NCI-H146 (cell line): ENCODE results near the gene MACO1.
"Not testable (repeated sequence)": the region's sequence is repeated elsewhere in the genome, so short reads cannot be mapped to it uniquely, and the experiment has no call there.

ENCODE experiments used
- DNase-seq: peaks from one replicate; lab custom pipeline; 2025; lab: John Stamatoyannopoulos, UW

The MACO1 gene, protein sequence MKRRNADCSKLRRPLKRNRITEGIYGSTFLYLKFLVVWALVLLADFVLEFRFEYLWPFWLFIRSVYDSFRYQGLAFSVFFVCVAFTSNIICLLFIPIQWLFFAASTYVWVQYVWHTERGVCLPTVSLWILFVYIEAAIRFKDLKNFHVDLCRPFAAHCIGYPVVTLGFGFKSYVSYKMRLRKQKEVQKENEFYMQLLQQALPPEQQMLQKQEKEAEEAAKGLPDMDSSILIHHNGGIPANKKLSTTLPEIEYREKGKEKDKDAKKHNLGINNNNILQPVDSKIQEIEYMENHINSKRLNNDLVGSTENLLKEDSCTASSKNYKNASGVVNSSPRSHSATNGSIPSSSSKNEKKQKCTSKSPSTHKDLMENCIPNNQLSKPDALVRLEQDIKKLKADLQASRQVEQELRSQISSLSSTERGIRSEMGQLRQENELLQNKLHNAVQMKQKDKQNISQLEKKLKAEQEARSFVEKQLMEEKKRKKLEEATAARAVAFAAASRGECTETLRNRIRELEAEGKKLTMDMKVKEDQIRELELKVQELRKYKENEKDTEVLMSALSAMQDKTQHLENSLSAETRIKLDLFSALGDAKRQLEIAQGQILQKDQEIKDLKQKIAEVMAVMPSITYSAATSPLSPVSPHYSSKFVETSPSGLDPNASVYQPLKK

DNA sequence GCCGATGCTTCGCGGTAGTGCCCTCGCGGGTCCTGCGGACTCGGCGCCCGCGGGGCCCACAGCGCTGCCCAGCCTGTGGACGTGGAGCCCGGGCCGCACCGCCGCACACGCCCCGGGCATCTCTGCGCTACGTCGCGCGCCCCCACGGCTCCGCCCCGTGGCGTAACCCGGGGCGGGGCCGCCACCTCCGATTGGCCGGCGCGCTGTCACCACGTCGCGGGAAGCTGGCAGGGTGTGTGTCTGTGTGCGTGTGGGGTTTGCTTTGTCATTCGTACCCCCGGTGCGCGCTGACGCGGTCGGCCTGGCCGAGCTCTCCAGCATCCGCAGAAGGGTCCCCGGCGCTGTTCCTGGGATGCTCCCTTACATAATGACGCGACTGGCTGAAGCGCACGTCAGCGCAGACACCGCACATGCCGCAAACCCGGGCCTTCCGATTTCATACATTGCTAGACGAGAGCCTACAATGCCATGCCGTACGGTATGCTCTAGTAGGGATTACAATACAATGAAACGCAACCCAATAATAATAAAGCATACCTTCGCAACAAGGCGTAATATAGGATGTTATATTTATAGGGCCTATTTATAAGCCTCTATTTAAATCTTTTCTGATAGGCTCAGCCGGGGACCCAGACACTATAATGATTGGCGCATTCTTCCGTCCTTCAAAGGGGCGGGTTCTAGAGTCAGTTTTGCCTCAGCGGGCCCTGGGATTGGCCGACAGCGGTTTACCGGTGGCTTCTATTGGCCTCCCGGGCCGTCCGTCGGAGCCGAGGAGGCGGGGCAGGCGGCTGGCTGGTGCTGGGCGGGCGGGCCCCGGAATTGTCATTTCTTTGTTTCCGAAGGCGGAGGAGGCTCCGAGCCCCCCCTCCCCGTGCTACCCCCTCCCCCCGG lies at the start of gene MACO1:
Gene MACO1 (plus strand): TSS at position 825 of the 894 bp plus-strand sequence. CDS start 202 bp downstream, outside the sequence.
- DNase-seq = peak; percentile 92

- not testable (repeated sequence) for DNase-seq
Observed at GRCh38 chr1:25382543-25382942, 48.2 kb upstream of the MACO1 start.

GRCh38 chr1:25383090-25383489 lies 47.6 kb upstream of the MACO1 start:
- not testable (repeated sequence) for DNase-seq

DNA sequence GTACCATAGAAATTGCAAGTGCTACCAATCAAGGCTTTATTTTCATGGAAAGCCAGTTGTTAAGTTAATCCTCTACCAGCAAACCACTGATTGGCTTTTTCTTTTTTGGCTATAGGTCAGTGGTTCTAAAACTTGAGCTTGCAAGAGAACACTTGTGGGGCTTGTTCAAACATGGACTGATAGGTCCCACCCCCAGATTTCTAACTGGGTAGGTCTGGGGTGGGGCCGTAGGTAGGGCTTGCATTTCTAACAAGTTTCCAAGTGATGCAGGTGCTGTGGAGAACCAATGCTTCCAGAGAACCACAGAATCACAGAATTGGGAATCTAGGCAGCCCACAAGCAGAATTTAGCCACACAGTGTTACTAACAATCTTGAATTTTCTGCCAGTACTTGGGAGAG lies 46.8 kb upstream of the MACO1 start:
- not testable (repeated sequence) for DNase-seq

GRCh38 chr1:25387096-25387495 lies 43.6 kb upstream of the MACO1 start:
- DNase-seq = not testable (repeated sequence)

DNA sequence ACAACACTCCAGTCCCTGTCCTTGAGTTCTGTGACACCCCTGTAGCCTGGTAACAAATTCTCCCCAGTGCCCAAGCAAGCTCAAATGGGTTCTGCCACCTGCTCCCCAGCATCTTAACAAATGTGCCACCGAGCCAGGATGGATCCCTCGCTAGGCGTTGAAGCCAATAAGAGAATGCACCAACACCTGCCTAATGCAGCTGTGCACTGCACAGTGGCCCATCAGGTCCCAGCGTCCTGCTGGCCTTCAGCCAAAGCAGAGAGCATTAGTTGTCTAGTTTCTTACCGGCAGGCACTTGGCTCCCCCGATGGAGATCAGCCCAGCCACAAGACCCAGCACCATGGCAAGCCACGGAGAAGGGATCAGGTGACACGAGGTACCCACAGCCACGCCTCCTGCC lies 42.0 kb upstream of the MACO1 start:
- peak; percentile 16 for DNase-seq

- not testable (repeated sequence) for DNase-seq
Observed at GRCh38 chr1:25389721-25390120, 41.0 kb upstream of the MACO1 start.

DNA sequence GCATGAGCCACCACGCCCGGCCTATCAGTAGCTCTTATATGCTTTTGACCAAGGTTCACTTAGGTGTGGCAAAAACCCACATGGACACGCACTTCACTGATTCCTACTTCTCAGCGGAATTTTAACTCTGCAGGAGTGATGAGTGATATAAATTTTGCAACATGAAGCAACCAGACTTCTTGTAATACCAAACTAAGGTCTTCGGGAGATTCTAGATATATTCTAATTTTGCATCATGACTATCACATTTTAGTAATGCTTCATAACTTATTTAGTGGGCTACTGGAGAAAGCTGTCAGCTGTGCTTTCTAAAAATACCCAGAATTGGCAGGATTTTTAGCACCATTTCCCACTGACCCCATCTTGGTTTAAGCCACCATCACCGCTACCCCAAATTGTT lies 37.9 kb upstream of the MACO1 start:
- no peak for DNase-seq

DNA sequence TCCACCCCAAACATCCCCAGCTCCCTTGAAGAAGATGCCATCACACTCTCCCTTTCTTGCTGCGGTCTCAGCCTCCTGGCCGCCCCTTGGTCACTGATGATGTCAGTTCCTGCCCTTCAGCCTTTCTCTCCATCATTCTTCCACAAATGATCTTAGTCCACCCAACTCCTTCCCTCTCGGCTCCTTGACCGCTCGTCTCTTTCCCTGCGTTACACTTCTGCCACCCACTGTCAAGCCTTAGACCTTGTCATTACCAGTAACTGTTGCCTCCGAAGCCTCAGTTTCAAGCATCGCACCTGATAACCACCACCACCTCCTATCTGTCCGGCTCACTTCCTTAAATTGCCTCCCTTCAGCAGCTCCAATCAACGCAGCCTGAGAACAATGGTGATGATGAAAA lies 33.1 kb upstream of the MACO1 start:
- DNase-seq = not testable (repeated sequence)

- not testable (repeated sequence) for DNase-seq
Observed at GRCh38 chr1:25398079-25398478, 32.6 kb upstream of the MACO1 start.

GRCh38 chr1:25402947-25403803 lies 27.5 kb upstream of the MACO1 start:
- DNase-seq = not testable (repeated sequence)

- peak; percentile 15 for DNase-seq
Observed at GRCh38 chr1:25405731-25406305, 24.9 kb upstream of the MACO1 start.

DNA sequence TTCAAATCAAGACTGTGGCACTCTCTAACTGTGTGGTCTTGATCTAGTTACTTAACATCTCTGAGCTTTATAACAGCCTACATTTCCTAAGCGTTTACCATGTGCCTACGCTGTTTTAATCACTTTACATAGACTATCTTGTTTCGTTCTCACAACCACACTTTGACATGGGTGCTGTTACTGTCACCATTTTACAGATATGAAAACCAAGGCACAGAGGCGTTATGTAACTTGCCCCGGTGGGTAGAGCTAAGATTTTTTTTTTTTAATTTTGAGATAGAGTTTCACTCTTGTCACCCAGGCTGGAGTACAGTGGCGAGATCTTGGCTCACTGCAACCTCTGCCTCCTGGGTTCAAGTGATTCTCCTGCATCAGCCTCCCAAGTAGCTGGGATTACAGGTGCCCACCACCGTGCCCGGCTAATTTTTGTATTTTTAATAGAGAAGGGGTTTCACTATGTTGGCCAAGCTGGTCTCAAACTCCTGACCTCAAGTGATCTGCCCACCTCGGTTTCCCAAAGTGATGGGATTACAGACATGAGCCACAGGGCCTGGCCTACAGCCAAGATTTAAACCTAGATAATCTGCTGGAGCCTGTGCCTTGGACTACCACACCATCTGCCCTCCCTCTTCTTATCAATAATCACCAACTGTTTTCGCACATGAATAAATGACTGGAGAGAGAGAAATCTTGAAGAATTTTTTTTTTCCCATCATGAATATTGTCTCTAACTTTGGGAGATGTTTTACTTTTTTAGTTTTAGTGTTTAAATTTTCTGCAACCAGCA lies 20.9 kb upstream of the MACO1 start:
- not testable (repeated sequence) for DNase-seq

DNA sequence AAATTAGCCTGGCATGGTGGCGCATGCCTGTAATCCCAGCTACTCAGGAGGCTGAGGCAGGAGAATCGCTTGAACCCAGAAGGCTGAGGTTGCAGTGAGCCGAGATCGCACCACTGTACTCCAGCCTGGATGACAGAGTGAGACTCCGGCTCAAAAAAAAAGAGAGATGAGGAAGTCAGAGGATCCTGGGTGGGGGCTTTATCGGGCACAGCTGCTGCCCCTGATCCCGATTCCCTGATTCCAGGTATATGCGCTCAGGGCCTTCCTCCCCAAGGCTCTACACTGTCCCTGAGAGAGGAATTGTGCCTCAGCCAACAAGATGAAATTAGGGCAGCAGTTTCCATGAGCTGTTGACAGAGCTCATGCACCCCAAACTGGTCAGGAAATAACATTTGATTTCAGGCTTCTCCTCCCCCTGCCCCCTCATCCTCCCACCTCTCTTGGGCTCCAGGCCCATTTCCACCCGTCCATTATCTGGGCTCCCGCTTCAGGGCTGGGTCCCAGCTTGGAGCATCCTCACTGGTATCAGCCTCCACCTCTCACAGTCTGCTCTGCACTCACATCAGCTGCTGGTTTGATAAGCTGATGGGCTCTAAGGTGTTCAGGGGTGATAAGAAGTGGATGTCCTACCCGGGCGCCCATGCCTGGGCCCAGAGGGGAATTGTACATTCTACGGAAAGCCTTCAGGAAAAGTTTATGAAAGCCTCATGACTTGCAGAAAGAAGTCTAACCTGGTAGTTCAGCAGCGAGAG lies 17.6 kb upstream of the MACO1 start:
- DNase-seq = not testable (repeated sequence)

- not testable (repeated sequence) for DNase-seq
Observed at GRCh38 chr1:25414157-25414556, 16.5 kb upstream of the MACO1 start.

GRCh38 chr1:25414578-25414977 lies 16.1 kb upstream of the MACO1 start:
- DNase-seq = not testable (repeated sequence)

DNA sequence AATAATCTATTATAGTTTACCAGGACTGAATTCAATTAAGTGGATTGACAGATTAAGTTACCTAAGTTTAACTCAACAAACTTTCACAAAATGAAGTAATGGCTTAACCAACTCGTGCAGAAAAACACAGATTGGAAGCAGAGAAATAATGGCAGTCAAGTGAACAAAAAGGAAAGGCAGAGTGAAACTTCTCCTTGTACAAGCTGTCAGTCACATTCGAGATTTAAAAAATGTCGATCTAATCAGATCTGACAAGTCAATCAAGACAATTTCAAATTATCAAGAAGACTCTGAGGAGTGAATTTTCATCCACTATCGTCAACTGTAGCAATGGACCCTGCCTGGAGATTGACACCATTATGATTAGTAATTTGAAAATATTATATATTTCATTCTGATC lies 13.4 kb upstream of the MACO1 start:
- not testable (repeated sequence) for DNase-seq

- DNase-seq = not testable (repeated sequence)
Observed at GRCh38 chr1:25419339-25419738, 11.4 kb upstream of the MACO1 start.

GRCh38 chr1:25420715-25421114 lies 10.0 kb upstream of the MACO1 start, which contains the start of gene RHCE:
Gene RHCE (minus strand): TSS chr1:25420825. CDS start chr1:25420786, 39 bp downstream.
- DNase-seq = not testable (repeated sequence)
